NCI-H2171 (cell line): ENCODE measurements around the gene CYB5R3.
A peak's percentile ranks its signal among the peaks of the same experiment; 100 is the strongest.
"Not testable (repeated sequence)": the region's sequence is repeated elsewhere in the genome, so short reads cannot be mapped to it uniquely, and the experiment has no call there.

Source experiments
- DNase-seq: peaks from one replicate; lab custom pipeline; 2025; lab: John Stamatoyannopoulos, UW

CYB5R3 gene

DNA sequence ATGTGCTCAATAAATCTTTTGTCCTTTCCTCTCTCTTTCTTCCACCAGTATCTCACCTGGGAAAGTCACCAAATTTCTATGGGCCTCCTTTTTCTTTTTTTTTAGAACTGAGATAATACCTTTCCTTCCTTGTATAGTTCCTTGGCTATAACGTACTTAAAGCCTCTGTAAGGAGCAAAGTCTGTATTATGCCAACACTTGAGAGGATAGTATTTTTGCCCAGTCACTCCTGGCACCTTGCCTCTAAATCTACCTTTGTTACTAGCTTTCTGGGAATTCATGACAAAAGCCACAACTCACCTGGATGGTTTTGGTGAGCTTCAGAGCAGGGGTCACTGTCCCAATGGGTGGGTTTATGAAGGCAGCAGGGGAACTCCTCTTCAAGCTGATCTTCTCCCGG is 46.7 kb downstream of the CYB5R3 start:
- DNase-seq = no peak

DNA sequence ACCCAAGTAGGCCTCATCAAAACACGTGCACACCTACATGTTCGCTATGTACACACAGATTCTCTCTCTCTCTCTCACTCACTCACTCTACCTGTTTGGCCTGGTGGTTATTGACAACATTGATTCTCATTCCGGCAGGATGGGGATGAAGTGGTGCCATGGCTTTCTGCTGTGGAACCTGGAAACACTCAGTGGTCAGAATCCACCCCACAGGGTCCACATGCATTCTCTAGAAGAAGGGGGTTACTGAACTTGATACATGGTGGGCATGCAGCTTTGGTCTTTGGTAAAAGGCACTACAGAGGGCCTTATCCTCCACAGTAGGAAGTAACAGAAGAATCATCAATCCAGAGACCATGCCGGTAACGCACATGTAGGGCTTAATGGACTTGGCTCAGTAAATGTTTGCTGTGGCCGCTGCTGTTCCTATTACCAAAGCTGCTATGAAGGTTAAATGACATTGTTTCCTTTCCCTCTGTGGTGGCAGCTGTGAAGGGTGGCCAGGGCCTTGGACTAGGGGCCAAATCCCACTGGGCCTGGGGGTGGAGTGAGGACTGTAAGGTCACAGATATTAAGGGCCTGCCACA is 47.2 kb downstream of the CYB5R3 start:
- DNase-seq = no peak

DNA sequence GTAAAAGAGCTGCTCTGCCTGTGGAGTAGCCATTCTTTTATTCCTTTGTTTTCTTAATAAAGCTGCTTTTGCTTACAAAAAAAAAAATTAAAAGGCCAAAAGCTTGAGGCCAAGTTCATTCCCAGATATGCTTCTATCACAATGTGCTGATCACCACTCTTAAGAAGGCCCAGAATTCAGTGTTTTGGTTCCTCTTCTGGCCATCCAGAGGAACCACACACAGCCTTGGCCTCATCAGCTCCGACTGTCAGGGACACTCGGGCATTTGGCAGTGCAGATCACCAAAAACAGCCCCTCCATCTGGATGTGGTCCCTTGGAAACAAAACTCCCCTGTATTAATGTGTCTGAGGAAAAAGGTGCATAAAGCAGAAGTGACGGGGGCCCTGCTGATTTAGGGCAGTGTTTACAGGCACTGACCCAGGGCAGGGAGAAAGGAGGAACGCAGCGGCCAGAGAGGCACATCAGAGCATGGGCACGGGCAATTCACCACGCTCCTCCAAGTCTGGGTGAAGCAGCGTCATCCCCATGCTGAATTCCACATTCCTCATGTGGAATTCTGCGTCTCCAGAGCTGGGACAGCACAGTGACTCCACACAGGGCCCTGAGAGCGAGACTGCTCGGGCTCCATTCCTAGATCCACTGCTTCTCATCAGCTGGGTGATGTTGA is 52.2 kb downstream of the CYB5R3 start:
- DNase-seq = no peak

DNA sequence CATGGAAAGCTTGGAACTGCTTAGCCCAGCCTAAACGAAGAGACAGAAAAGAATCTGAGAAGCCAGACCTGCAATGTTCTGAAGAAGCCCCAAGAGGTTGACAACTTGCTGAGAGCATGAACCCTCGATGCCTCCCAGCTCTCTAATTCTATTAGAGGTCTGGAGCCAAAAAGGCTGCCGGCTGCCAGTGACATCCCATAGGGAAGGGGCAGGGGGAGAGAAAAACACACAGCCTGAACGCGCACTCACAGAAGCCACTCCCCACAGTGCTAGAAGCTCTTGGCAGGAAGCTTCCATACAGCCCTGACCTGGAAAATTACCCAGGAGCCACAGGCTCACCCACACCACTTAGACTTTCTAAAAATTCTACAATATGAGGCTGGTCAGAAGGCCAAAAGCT is 52.9 kb downstream of the CYB5R3 start:
- DNase-seq = no peak

DNA sequence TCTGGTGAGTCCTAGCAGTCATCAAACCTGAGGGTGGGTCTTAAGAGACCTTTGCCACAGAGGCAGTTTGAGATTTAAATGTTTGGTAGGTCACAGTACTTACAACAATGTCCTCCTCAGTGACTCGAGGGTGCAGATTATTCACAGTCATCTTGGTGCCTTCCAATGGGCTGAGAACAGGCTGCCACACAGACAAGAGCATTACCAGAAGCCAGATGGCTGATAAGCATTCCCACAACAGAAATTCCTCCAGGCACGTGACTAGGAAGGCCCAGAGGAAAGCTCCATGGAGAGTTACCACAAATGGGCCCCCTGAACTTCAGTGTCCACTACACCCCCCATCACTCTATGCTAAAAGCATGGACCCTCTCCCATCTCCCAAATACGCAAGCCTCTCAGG is 53.8 kb downstream of the CYB5R3 start:
- no peak for DNase-seq

DNA sequence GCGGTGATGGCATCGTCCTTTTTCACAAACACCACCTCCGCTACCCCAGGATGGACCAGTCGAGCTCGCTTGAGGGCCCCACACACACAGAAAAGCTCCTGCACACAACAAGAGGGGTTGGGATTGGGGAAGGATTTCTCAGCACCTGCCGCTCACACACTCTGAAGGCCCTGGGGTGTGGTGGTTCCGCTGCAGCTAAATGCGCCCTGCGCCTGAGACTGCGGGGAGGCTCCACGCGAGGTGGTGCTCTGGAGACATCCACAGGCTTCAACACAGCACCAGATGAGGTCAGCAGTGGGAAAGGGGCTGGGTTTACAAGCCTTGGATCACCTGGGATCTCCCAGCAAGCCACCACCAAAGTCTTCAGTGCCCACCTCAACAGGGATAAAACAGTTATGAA is 57.2 kb downstream of the CYB5R3 start:
- no peak for DNase-seq

DNA sequence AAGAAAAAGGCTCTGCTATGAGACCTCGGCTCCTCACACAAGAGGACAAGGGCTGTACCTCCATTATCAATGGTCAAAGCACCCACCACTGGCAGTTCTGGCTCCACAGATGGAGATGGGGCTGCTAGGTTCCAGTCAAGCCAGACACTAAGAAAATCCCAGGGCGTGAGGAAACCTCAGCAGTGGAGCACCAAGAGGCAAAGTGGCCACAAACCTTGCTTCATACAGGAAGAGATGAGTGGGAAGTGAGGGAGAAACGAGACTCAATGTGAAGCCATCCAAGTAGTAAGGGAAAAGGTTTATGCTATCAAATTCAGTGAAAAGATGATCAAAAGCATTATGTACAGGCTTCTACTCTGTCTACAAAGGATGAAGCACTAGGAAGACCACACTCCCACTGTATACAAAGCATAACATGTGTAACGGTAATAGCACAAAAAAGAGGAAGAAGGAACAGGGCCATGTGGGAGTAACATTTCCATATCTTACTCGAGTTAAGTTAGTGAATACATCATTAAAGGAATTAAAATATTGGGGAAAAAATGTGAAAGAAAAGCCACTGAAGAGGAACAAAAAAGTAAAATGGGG is 61.5 kb downstream of the CYB5R3 start:
- DNase-seq = no peak

DNA sequence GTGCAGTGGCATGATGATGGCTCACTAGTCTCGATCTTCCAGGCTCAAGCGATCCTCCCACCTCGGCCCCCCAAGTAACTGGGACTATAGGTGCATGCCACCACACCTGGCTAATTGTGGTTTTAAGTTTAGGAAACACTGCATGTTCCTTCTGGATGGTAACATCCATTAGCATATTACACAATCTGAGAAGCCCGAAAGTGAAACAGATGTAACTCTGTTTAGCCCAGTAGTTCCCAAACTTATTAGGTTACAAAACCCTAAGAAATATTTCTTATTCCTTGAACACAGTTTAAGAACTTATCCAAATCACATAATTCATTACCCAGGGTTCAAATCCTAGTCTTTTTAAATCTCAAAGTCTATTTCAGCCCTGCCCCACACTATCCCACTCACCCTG is 62.8 kb downstream of the CYB5R3 start:
- DNase-seq = no peak

DNA sequence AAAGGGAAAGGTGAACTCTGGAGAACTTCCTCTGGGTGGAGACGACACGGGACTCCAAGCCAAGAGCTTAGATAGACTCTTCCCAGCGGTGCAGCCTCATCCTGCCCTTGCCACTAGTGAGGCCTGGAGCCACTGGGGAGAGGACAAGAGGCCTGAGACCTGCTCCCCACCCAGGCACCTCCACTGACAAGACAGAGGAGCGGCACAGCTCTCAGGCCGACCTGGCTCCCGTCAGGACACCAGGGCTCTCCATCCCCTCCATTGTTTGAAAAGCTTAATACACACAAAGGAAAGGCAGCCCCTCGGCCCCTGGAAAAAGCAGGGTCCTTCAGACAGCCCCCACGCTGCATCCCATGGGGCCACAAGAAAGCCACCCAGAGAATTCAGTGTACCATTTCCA is 64.1 kb downstream of the CYB5R3 start:
- DNase-seq = no peak

DNA sequence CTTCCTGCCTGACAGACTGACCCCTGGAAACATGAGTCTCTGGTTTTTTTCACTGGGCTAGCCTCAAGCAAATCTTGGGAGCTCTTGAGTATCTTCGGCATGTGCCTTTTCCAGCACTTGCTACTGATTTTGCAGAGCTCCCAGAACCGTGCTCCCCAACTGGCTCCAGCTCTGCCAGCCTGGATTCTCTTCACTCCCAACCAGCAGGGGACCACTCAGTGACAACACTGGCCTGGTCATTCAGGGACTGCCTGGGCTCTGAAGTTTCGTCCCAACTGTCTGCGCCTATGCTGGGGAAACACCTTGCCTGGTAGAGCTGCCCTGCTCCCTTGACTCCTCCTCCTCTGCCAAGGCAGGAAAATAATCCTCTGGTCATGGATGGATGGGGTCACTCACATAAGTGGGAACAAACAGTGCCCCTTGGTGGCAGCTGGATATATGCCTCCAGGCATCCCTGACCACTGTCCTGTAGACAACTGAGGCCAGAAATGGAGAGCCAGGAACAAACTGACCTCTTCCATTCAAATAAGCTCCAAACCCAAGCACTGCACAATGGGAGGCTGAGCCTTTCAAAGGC is 64.7 kb downstream of the CYB5R3 start:
- DNase-seq = no peak

DNA sequence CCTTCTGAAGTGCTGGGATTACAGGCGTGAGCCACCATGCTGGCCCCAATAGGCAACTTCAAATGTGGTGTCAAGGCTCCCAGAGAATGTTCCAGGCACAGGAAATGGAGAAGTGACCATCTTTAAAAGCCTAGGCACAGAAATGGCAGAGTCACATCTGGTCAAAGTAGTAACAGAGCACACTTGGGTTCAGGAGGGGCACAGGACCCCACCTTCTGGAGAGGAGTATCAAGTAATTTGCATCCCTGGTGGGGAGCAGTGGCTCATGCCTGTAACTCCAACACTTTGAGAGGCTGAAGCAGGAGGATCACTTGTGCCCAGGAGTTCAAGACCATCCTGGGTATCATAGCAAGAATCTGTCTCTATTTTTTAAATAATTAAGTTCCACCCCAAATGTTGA is 66.2 kb downstream of the CYB5R3 start:
- DNase-seq = no peak

DNA sequence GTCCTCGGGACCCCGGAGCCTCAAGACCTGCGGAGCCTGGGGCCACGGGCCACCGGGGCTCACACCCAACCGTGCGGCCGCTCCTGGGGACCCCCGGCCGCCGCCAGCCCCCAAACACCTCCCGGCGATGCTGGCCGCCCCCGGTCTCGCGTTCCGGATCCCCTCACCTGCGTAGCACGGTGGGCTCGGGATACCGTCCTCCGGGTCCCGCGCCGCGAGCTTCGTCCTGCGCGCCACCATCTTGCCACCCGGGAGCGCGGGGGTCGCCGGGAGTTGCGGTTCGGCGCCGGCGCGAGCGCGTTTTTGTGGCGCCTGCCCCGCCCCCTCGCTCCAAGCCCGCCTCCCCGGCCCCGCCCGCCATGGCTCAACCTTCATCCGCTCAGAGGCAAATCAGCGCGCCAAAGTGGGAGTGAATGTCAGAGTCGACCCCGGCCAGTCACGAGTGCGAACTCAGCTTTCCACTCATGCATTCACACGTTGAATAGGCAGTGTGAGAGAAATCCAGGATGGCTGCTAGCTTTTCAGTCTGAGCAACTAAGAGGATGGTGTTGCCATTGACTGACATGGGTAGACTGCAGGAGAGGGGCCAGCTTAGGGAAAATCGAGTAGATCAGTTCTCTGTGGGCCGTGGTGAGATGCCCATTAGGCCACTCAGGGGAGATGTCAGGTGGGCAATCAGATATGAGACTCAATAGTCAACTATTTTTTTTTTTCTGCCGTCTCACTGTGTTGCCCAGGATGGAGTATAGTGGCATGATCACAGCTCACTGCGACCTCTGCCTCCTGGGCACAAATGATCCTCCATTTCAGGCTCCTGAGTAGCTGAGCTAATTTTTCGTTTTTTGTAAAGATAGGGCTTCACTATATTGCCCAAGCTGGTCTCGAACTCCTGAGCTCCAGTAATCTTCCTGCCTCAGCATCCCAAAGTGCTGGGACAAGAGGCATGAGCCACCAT is 67.2 kb downstream of the CYB5R3 start:
- peak; percentile 87 for DNase-seq

DNA sequence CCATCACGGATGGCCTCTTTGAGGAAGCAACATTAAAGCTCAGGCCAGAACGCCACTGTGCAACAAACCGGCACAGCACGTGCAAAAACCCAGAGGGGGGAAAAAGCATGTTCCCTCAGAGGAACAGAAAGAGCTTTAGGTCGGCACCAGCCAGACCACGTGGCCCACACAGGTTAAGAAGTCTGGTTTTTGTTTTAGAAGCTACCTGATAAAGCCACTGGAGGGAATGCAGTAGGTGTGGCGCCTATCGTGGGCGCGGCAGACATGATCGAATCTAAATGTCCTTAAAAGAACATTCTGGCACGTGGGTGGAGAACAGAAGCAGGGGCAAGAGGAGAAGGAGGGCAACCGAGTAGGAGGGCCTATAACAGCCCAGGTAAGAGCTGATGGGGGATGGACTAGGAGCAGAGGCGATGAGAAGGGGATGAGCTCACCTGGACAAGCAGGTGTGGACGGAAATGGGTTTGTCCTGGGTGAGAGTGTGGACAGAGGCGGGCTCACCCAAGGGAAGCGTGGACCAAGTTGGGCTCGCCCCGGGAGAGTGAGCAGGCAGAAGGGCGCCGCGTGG is 67.9 kb downstream of the CYB5R3 start:
- not testable (repeated sequence) for DNase-seq

DNA sequence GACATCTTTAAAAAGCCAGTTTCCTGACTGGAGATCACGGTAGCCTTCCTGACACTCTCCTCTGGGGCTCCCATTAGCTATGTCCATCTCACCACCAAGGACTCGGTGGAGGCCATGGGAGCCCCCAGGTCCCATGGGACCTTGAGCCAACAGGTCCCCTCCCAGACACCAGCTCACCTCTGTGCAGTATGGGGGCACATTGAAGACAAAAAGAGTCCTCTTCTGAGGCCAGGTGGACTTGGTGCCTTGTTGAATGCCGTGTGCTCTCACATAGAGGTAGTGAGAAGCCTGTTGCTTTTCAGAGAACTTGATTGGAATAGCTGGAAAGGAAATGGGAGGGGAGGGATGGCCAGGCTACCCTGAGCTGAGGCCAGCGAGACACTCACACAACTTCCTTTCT is 69.2 kb downstream of the CYB5R3 start:
- not testable (repeated sequence) for DNase-seq

DNA sequence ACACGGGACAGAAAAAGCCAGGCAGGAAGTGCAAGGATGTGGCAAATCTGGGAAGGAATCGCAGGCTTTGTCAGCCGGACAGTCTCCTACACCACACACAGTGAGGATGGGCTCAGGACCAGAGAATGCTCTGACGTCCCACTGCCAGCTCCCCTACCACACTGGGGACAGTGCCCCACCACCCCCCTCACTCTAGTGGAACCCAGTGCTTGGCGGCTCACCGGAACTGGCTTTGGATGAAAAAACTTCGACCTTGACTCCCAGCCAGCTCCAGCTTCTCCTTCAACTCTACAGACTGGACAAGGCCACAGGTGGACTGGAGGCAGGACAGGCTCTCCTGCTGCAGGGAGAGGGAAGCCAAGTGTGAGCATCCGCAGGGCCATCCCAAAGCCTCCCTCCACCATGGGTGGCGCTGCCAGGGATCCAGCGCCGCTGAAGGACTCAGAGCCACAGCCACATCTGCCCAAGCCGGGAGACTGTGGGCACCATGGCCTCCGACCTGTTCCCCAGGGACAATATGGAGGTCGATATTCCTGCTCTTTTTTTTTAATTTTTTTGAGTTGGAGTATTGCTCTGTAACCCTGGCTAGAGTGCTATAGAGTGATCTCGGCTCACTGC is 71.5 kb downstream of the CYB5R3 start:
- DNase-seq = no peak

DNA sequence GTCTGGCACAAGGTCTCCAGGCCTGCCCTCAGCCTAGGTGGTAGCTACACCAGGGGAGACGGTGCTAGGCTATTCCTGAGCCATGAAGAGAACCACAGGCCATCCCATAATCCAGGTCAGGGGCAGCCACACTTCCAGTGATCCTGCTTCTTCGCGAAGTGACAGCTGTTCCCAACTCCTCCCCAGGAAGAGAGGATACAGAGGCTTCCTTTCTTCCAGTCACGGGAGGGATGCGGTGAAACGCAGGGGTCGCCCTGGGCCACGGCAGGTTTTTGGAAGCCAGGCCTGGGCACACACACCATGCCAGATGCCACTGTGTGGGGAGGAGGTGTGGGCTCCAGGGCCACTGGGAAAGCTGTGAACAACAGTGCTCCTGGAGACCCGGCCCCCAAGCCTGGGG is 72.1 kb downstream of the CYB5R3 start:
- not testable (repeated sequence) for DNase-seq

DNA sequence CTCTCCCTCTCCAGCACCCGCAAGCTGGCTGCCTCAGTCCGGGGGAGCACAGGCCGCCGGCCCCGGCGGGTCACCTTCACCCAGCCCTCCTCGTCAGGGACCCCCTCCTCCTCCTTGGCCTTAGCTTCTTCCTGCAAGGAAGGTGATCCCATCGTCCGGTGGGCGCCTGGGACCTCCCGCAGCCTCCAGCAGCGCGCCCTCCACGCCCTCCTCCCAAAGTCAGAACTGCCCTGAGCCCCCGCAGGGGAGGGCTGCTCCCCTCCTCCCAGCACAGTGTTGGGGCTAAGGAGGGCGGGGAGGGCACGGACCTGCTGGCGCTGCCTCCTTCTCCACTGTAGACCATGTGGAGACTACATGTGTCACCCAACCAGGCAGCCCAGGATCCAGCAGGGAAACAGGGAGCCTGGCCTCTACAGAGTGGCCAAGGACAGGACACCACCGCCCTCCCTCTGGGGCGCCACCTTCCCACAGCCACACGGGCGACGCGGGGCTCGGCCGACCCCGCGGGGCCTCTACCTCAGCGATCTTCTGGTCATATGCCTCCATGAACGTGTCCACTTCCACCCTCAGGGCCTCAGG is 73.1 kb downstream of the CYB5R3 start:
- DNase-seq = not testable (repeated sequence)

DNA sequence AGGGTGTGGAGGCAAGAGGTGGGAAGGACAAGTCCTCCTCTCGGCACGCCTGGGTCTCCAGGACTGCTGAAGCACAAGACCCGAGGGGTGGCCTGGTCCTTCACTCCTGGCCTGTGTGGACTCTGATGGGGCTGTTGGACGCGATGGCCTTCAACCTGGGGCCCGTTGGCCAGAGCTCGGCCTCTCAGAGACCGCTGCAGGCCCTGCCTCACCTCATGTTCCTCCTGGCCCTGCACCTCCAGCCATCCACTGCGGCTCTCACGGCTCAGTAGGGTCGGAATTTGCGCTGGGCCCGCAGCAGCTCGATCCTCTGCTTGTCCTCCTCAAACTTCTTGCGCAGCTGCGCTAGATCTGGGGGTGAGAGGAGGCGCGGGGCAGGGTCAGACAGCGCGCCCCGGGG is 74.7 kb downstream of the CYB5R3 start:
- DNase-seq = not testable (repeated sequence)

DNA sequence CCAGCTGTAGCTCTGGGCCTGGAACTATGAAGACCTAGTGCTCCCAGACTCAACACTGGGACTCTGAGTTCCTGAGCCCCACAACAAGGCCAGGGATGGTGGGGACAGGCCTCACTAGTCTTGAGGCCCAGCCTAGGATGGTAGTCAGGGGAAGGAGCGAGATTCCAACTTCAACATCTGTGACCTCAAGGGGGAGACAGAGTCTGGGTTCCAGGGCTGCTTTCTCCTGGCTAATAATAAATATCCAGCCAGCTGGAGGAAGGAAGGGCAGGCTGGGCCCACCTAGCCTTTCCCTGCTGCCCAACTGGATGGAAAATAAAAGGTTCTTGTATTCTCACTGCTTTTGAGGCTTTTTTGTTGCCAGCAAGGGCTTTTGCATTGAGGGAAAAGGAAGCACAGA is 75.1 kb downstream of the CYB5R3 start:
- DNase-seq = not testable (repeated sequence)

DNA sequence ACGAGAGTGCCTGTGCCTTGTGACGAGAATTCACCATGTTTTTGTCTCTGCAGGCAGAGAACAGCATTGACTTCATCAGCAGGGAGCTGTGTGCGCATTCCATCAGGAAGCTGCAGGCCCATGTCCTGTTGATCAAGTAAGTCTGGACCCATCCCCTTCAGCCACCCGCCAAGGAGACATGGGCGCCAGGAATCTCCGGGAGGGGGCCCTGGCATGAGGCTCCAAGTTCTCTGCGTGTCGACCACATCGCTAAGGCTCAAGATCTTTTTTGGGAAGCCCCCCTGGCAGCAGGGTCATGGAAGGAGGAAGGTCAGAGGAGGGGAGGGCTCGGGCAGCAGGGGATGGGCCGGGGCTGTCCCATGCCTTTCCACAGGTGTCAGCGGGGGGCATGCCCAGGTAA is 78.1 kb downstream of the CYB5R3 start:
- not testable (repeated sequence) for DNase-seq

DNA sequence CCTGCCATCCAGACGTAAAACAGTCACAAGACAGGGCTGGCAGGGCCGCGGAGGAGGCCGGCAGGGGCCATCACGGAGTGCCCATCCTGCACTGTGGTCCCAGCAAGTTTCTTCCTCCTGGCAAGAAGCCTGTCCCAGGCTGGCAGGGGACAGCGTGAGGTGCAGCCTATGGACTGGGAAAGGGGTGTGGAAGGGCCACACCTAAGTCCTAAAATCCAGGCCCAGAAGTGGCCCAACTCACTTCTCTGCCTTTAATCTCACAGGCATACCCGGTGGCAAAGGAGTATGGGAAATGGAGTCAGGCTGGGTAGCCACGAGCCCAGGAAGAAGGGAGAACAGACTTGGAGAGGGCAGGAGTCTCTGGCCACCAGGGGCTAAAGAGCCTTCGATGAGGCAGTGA is 78.6 kb downstream of the CYB5R3 start:
- DNase-seq = not testable (repeated sequence)
